Activated T-cell treated with anti-CD3 and anti-CD28 coated beads for 1 hour (primary cell): ENCODE results near the gene HSPH1.

Experiments
- DNase-seq: peaks from one replicate; pipeline ENCODE4 v3.0.0-alpha.2; 2020; ENCODE audit warnings: low read depth

HSPH1 gene

GRCh38 chr13:31096654-31097302 is 64.9 kb downstream of the HSPH1 start:
- no peak for DNase-seq

GRCh38 chr13:31094331-31095015 is 67.2 kb downstream of the HSPH1 start:
- no peak for DNase-seq

- no peak for DNase-seq
Measured at GRCh38 chr13:31093145-31093885, 68.4 kb downstream of the HSPH1 start.

- DNase-seq = no peak
Measured at GRCh38 chr13:31092646-31093045, 69.1 kb downstream of the HSPH1 start.

GRCh38 chr13:31090961-31091624 is 70.6 kb downstream of the HSPH1 start:
- DNase-seq = no peak

GRCh38 chr13:31090096-31090495 is 71.6 kb downstream of the HSPH1 start:
- no peak for DNase-seq

GRCh38 chr13:31089649-31090048 is 72.1 kb downstream of the HSPH1 start:
- DNase-seq = no peak

- no peak for DNase-seq
Measured at GRCh38 chr13:31088826-31089420, 72.8 kb downstream of the HSPH1 start.
